SK-N-SH (cell line): ENCODE results near the gene CIDEA. TPM values are rescaled to one million over a fixed set of nuclear protein-coding genes. Genes with fewer than 3 reads are reported as not detected.

Source experiments
- CTCF ChIA-PET: fragments of 300-600, 350-600 bp; formaldehyde crosslinking; extraction: SDS; loops from one replicate; lab custom pipeline; 2021; lab: Yijun Ruan, JAX
- POLR2A ChIA-PET: fragments of 350-600 bp; sonication (Branson Sonifier 250); formaldehyde crosslinking; extraction: SDS; loops from one replicate; lab custom pipeline; 2020; ENCODE audit warnings: antibody characterized with exemption, inconsistent platforms; lab: Yijun Ruan, JAX
- DNase-seq: peaks from one replicate; pipeline ENCODE4 v3.0.0; 2012
- H2AFZ ChIP-seq: fragments of 200-600 bp; sonication (generic); 2 replicates; pipeline ENCODE4 v1.8.1; 2016; ENCODE audit warnings: antibody characterized with exemption, mild to moderate bottlenecking, low read depth
- H3F3A ChIP-seq: fragments of 200-600 bp; sonication (generic); replicated peaks from 2 replicates; pipeline ENCODE3; 2016; ENCODE audit warnings: antibody characterized with exemption, mild to moderate bottlenecking; ENCODE audit not compliant: insufficient read depth
- H3K27ac ChIP-seq, 2 experiments: fragments of 200-500 bp in 1 of 2; fragments of 200-600 bp in 1 of 2; sonication (Bioruptor generic) in 1 of 2; sonication (generic), shearing (Covaris generic) in 1 of 2; 2 replicates each; pipeline versions ENCODE4 v1.5.1 to v1.6.1; 2014 to 2016; ENCODE audit warnings: low read depth in 2 of 2, inconsistent platforms in 1 of 2, low read length in 1 of 2, mild to moderate bottlenecking in 1 of 2, mixed read lengths in 1 of 2
- H3K27me3 ChIP-seq: fragments of 200-600 bp; sonication (generic), shearing (Covaris generic); 2 replicates; pipeline ENCODE4 v1.6.1; 2016; ENCODE audit warnings: mixed run types; ENCODE audit not compliant: insufficient read depth
- H3K36me3 ChIP-seq, 2 experiments: fragments of 200-500 bp in 1 of 2; fragments of 200-600 bp in 1 of 2; sonication (Bioruptor generic) in 1 of 2; sonication (generic) in 1 of 2; replicated peaks in 1 of 2; 2 replicates each; pipeline versions ENCODE3 to v1.5.1; 2014 to 2016; ENCODE audit warnings: low read length in 1 of 2, mild to moderate bottlenecking in 1 of 2; ENCODE audit not compliant: insufficient read depth in 2 of 2, control insufficient read depth in 1 of 2
- H3K4me1 ChIP-seq, 2 experiments: fragments of 200-500 bp in 1 of 2; fragments of 200-600 bp in 1 of 2; sonication (Bioruptor generic) in 1 of 2; sonication (generic), shearing (Covaris generic) in 1 of 2; 2 replicates each; pipeline versions ENCODE4 v1.5.1 to v1.6.1; 2014 to 2016; ENCODE audit warnings: low read depth in 1 of 2, low read length in 1 of 2, mixed run types in 1 of 2; ENCODE audit not compliant: insufficient read depth in 2 of 2, control insufficient read depth in 1 of 2
- H3K4me2 ChIP-seq: fragments of 200-600 bp; sonication (generic), shearing (Covaris generic); 2 replicates; pipeline ENCODE4 v1.6.1; 2017; ENCODE audit warnings: mixed run types
- H3K4me3 ChIP-seq, 2 experiments: fragments of 200-500 bp in 1 of 2; fragments of 200-600 bp in 1 of 2; sonication (Bioruptor generic) in 1 of 2; sonication (generic), shearing (Covaris generic) in 1 of 2; 2 replicates each; pipeline versions ENCODE4 v1.5.1 to v1.8.1; 2014 to 2016; ENCODE audit warnings: low read depth in 2 of 2, inconsistent platforms in 1 of 2, low read length in 1 of 2, mild to moderate bottlenecking in 1 of 2, mixed read lengths in 1 of 2, moderate library complexity in 1 of 2
- H3K79me2 ChIP-seq: fragments of 200-600 bp; sonication (generic); 2 replicates; pipeline ENCODE4 v1.8.1; 2017; ENCODE audit warnings: mild to moderate bottlenecking; ENCODE audit not compliant: insufficient read depth
- H3K9ac ChIP-seq: fragments of 200-600 bp; sonication (generic); 2 replicates; pipeline ENCODE4 v1.6.1; 2017; ENCODE audit warnings: mixed run types
- H3K9me2 ChIP-seq: fragments of 200-600 bp; sonication (generic); 2 replicates; pipeline ENCODE4 v1.6.1; 2017; ENCODE audit warnings: mixed run types
- H3K9me3 ChIP-seq: fragments of 200-600 bp; sonication (generic); 2 replicates; pipeline ENCODE4 v1.6.1; 2017; ENCODE audit warnings: mixed run types, mild to moderate bottlenecking, moderate library complexity
- H4K20me1 ChIP-seq: fragments of 200-600 bp; sonication (generic); 2 replicates; pipeline ENCODE4 v1.6.1; 2017; ENCODE audit warnings: mild to moderate bottlenecking, mixed run types; ENCODE audit not compliant: insufficient read depth
- CHD2 ChIP-seq: fragments of 150-350 bp; IDR thresholded peaks from 2 replicates; pipeline ENCODE4 v1.6.1; 2018; ENCODE audit warnings: low read length; ENCODE audit not compliant: partially characterized antibody
- EZH2phosphoT487 ChIP-seq: fragments of 200-600 bp; sonication (generic); IDR thresholded peaks from 2 replicates; pipeline ENCODE4 v1.6.1; 2017; ENCODE audit warnings: low read depth, mixed run types, mild to moderate bottlenecking, antibody characterized with exemption, moderate library complexity, borderline replicate concordance
- FOXJ3 ChIP-seq: sonication (generic); formaldehyde crosslinking; IDR thresholded peaks from 2 replicates; pipeline ENCODE4 v1.5.1; 2020; ENCODE audit warnings: mild to moderate bottlenecking, missing genetic modification reagents
- FOXM1 ChIP-seq: IDR thresholded peaks from 2 replicates; pipeline ENCODE4 v1.4.0; 2012; ENCODE audit warnings: low read depth, mild to moderate bottlenecking
- MAX ChIP-seq: IDR thresholded peaks from 2 replicates; pipeline ENCODE4 v1.4.0; 2012; ENCODE audit warnings: low read depth
- MEF2A ChIP-seq: IDR thresholded peaks from 2 replicates; pipeline ENCODE4 v1.4.0; 2012; ENCODE audit warnings: low read depth, borderline replicate concordance
- NFIC ChIP-seq: IDR thresholded peaks from 2 replicates; pipeline ENCODE4 v1.4.0; 2012; ENCODE audit warnings: borderline replicate concordance
- NRF1 ChIP-seq: IDR thresholded peaks from 2 replicates; pipeline ENCODE4 v1.6.1; 2012; ENCODE audit warnings: low read depth, mild to moderate bottlenecking, low read length
- PBX3 ChIP-seq: IDR thresholded peaks from 2 replicates; pipeline ENCODE4; 2012
- RCOR1 ChIP-seq: fragments of 150-350 bp; IDR thresholded peaks from 2 replicates; pipeline ENCODE4 v1.6.1; 2017; ENCODE audit warnings: antibody characterized with exemption, low read length
- SIN3A ChIP-seq: IDR thresholded peaks from 2 replicates; pipeline ENCODE4 v1.6.1; 2012; ENCODE audit warnings: low read depth, mild to moderate bottlenecking, low read length, moderate library complexity, borderline replicate concordance
- SMC3 ChIP-seq: IDR thresholded peaks from 2 replicates; pipeline ENCODE4 v1.6.1; 2012; ENCODE audit warnings: low read depth, low read length, improper control_type of control experiment
- TCF12 ChIP-seq: IDR thresholded peaks from 2 replicates; pipeline ENCODE4 v1.4.0; 2012
- YY1 ChIP-seq: IDR thresholded peaks from 2 replicates; pipeline ENCODE4 v1.4.0; 2012; ENCODE audit warnings: low read depth, mild to moderate bottlenecking
- WGBS: methylation state at CpG from one replicate; pipeline ENCODE4 v1.1.6; 2017; ENCODE audit warnings: low lambda C conversion rate; 5-methylcytosine and 5-hydroxymethylcytosine counted together
- polyA plus RNA-seq, 3 experiments: library from polyadenylated mRNA; depleted of rRNA; stranded (reverse); fragments of >200 nt; gene quantifications; 2 replicates each; pipeline ENCODE4 v1.2.3, GENCODE V29; 2012
- TF ChIP-seq, protein P1 (sequence below): fragments of 200-600 bp; sonication (generic); IDR thresholded peaks from 2 replicates; pipeline ENCODE4 v1.6.1; 2017; ENCODE audit warnings: antibody characterized with exemption, mild to moderate bottlenecking, moderate library complexity

CIDEA gene
- polyA plus RNA-seq, 1 of the 3 experiments (the other 2 are of a cell fraction): not detected

DNA sequence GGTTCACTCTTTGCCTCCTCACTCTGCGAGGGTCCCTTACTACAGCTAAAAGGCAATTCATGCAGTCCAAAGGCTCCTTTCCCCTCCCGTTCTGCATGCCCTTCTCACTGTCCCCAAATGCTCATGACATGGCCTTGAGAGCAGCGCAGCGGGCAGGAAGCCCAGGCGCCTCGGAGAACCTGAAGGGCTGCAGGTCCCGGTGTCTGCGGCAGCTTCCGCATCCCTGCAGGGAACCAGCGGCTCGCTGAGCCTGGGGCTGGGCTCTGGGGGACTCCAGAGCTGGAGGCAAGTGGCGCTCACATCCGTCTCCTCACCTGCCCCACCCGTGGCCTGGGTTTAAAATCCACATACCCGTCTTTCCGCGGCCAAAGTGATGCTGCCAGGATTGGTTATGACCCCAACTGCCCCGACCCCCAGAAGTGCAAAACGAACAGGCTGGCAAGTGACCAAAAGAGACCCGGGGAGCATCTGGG lies 462 bp upstream of the CIDEA start (continued):
- TF ChIP-seq EZH2phosphoT487 (no peak; the same call in 1 of the 2 replicates), FOXJ3 (CRISPR knock-in tag) (no peak)
- TF ChIP-seq, protein P1, sequence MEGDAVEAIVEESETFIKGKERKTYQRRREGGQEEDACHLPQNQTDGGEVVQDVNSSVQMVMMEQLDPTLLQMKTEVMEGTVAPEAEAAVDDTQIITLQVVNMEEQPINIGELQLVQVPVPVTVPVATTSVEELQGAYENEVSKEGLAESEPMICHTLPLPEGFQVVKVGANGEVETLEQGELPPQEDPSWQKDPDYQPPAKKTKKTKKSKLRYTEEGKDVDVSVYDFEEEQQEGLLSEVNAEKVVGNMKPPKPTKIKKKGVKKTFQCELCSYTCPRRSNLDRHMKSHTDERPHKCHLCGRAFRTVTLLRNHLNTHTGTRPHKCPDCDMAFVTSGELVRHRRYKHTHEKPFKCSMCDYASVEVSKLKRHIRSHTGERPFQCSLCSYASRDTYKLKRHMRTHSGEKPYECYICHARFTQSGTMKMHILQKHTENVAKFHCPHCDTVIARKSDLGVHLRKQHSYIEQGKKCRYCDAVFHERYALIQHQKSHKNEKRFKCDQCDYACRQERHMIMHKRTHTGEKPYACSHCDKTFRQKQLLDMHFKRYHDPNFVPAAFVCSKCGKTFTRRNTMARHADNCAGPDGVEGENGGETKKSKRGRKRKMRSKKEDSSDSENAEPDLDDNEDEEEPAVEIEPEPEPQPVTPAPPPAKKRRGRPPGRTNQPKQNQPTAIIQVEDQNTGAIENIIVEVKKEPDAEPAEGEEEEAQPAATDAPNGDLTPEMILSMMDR: no peak

GRCh38 chr18:12254820-12255511 lies 805 bp downstream of the CIDEA start:
- H3K4me1 ChIP-seq: no peaks in the 10 kb centered on the region; a peak in 1 of 4 replicates
- H3K27ac ChIP-seq: no peak overlapping the region
- H3K9me3 ChIP-seq: no peaks in the 10 kb centered on the region
- no peaks in the 10 kb centered on the region for H3K36me3 ChIP-seq
- no peaks in the 10 kb centered on the region for H3K79me2 ChIP-seq
- ChIA-PET CTCF (interaction anchor here (3.4 to 4.4 kb wide), 2 partner anchors 17 to 19 kb away, joined by 13 to 16 read pairs; no protein-coding TSS in a partner anchor), POLR2A (no interaction called here)
- H4K20me1 ChIP-seq: no peaks in the 10 kb centered on the region
- DNase-seq: no peak
- no peak overlapping the region for H3K4me2 ChIP-seq
- no peaks in the 10 kb centered on the region for H3K9me2 ChIP-seq
- H3F3A ChIP-seq: no peaks in the 10 kb centered on the region
- H3K27me3 ChIP-seq: peaks cover 89% of the 10 kb centered on the region
- no peak overlapping the region for H3K4me3 ChIP-seq
- H2AFZ ChIP-seq: no peak overlapping the region
- WGBS: 50% methylated on average over 26 of the region's 38 CpGs
- H3K9ac ChIP-seq: no peak overlapping the region
- TF ChIP-seq FOXJ3 (CRISPR knock-in tag): no peak
- no peak for TF ChIP-seq YY1
- no peak for TF ChIP-seq CHD2
- TF ChIP-seq NRF1: no peak

GRCh38 chr18:12255626-12256026 lies 1.5 kb downstream of the CIDEA start:
- H3K4me1 ChIP-seq: no peaks in the 10 kb centered on the region; a peak in 1 of 4 replicates
- H3K79me2 ChIP-seq: no peaks in the 10 kb centered on the region
- H2AFZ ChIP-seq: no peak overlapping the region
- no peaks in the 10 kb centered on the region for H3F3A ChIP-seq
- no peaks in the 10 kb centered on the region for H3K36me3 ChIP-seq
- no peak overlapping the region for H3K27ac ChIP-seq
- ChIA-PET POLR2A (no interaction called here), CTCF (interaction anchor here (1.2 to 4.4 kb wide), 3 partner anchors 8 to 19 kb away, joined by 3 to 16 read pairs (median 13); no protein-coding TSS in a partner anchor)
- H4K20me1 ChIP-seq: no peaks in the 10 kb centered on the region
- peaks cover 93% of the 10 kb centered on the region for H3K27me3 ChIP-seq
- 49% methylated on average over 4 of the region's 4 CpGs for WGBS
- DNase-seq: no peak
- no peaks in the 10 kb centered on the region for H3K9me3 ChIP-seq
- no peak overlapping the region for H3K9ac ChIP-seq
- H3K9me2 ChIP-seq: no peaks in the 10 kb centered on the region
- TF ChIP-seq CHD2: no peak
- TF ChIP-seq SIN3A: no peak
- no peak for TF ChIP-seq TCF12
- no peak for TF ChIP-seq FOXM1
- TF ChIP-seq MAX: no peak
- TF ChIP-seq NFIC: no peak
- no peak for TF ChIP-seq MEF2A
- no peak for TF ChIP-seq SMC3
- TF ChIP-seq PBX3: no peak
- TF ChIP-seq RCOR1: no peak
- H3K4me2 ChIP-seq: no peak overlapping the region
- no peak overlapping the region for H3K4me3 ChIP-seq
